Posterior cingulate gyrus (tissue), 11 donors: ENCODE results near the gene IGF1.

ENCODE experiments used
- DNase-seq, 10 donors: peaks; one replicate each; pipeline versions ENCODE4 v3.0.0 to v3.0.0-alpha.2; 2020 to 2021; ENCODE audit warnings: mixed read lengths in 3 of 10
- intact Hi-C: fragments of 100-400 bp; cut with DNase I; formaldehyde crosslinking; loops from one replicate; pipeline ENCODE4 v1.15.1; 2023

Gene IGF1

GRCh38 chr12:102498471-102498870, 18.1 kb upstream of the IGF1 start:
- intact Hi-C loops, result no loop called here
- no peak for DNase-seq

GRCh38 chr12:102497743-102498142, 17.4 kb upstream of the IGF1 start:
- DNase-seq, result no peak
- intact Hi-C loops, result no loop called here

- intact Hi-C loops, result no loop called here
Observed at GRCh38 chr12:102496591-102496990, 16.2 kb upstream of the IGF1 start.

GRCh38 chr12:102487226-102487625, 6.9 kb upstream of the IGF1 start:
- intact Hi-C loops, result loop anchor here (10.0 kb wide), 1 partner anchor 392 kb away; no protein-coding TSS in a partner anchor
- no peak for DNase-seq

More at GRCh38 chr12:102496591-102496990, 16.2 kb upstream of the IGF1 start:
- DNase-seq, result no peak

GRCh38 chr12:102486153-102486552, 5.8 kb upstream of the IGF1 start:
- DNase-seq, result no peak
- intact Hi-C loops, result loop anchor here (10.0 kb wide), 1 partner anchor 391 kb away; no protein-coding TSS in a partner anchor

- intact Hi-C loops, result loop anchor here (5.0 to 10.0 kb wide), 2 partner anchors 390 to 542 kb away; no protein-coding TSS in a partner anchor
- peak in 8 of 10 donors; percentile 12 to 80 (median 61) for DNase-seq
Observed at GRCh38 chr12:102484428-102484958, 4.1 kb upstream of the IGF1 start.

GRCh38 chr12:102484017-102484416, 3.7 kb upstream of the IGF1 start:
- intact Hi-C loops, result loop anchor here (5.0 to 10.0 kb wide), 2 partner anchors 389 to 542 kb away; no protein-coding TSS in a partner anchor
- DNase-seq, result no peak

- DNase-seq, result no peak
- intact Hi-C loops, result loop anchor here (5.0 to 10.0 kb wide), 2 partner anchors 389 to 541 kb away; no protein-coding TSS in a partner anchor
Observed at GRCh38 chr12:102483466-102483865, 3.1 kb upstream of the IGF1 start.

GRCh38 chr12:102481705-102482425, 1.5 kb upstream of the IGF1 start:
- intact Hi-C loops, result loop anchor here (5.0 to 10.0 kb wide), 2 partner anchors 387 to 540 kb away; no protein-coding TSS in a partner anchor
- DNase-seq, result no peak

GRCh38 chr12:102479939-102480338, 424 bp downstream of the IGF1 start:
- no peak for DNase-seq
- intact Hi-C loops, result loop anchor here (5.0 to 10.0 kb wide), 3 partner anchors 315 to 538 kb away; no protein-coding TSS in a partner anchor

GRCh38 chr12:102479099-102479885, 1.1 kb downstream of the IGF1 start:
- intact Hi-C loops, result loop anchor here (10.0 kb wide), 1 partner anchor 314 kb away; no protein-coding TSS in a partner anchor
- DNase-seq, result peak in 1 of 10 donors; percentile 7

- no peak for DNase-seq
- intact Hi-C loops, result loop anchor here (10.0 kb wide), 1 partner anchor 314 kb away; no protein-coding TSS in a partner anchor
Observed at GRCh38 chr12:102478405-102479098, 1.8 kb downstream of the IGF1 start.

- no peak for DNase-seq
- intact Hi-C loops, result loop anchor here (10.0 kb wide), 1 partner anchor 311 kb away; no protein-coding TSS in a partner anchor
Observed at GRCh38 chr12:102475355-102475754, 5.0 kb downstream of the IGF1 start.

GRCh38 chr12:102474438-102475064, 5.8 kb downstream of the IGF1 start:
- no peak for DNase-seq
- intact Hi-C loops, result loop anchor here (10.0 kb wide), 1 partner anchor 310 kb away; no protein-coding TSS in a partner anchor

- intact Hi-C loops, result loop anchor here (10.0 kb wide), 1 partner anchor 308 kb away; no protein-coding TSS in a partner anchor
- no peak for DNase-seq
Observed at GRCh38 chr12:102472496-102472895, 7.9 kb downstream of the IGF1 start.

- intact Hi-C loops, result loop anchor here (10.0 kb wide), 1 partner anchor 307 kb away; no protein-coding TSS in a partner anchor
- no peak for DNase-seq
Observed at GRCh38 chr12:102471556-102471955, 8.8 kb downstream of the IGF1 start.

- intact Hi-C loops, result loop anchor here (10.0 kb wide), 1 partner anchor 306 kb away; no protein-coding TSS in a partner anchor
- no peak for DNase-seq
Observed at GRCh38 chr12:102470945-102471344, 9.4 kb downstream of the IGF1 start.

- intact Hi-C loops, result loop anchor here (10.0 kb wide), 1 partner anchor 284 kb away; no protein-coding TSS in a partner anchor
- no peak for DNase-seq
Observed at GRCh38 chr12:102468261-102468915, 12.0 kb downstream of the IGF1 start.
